ENCODE measurements around the gene NONO.
"Not testable (repeated sequence)": the region's sequence is repeated elsewhere in the genome, so short reads cannot be mapped to it uniquely, and the experiment has no call there.

The NONO gene

DNA sequence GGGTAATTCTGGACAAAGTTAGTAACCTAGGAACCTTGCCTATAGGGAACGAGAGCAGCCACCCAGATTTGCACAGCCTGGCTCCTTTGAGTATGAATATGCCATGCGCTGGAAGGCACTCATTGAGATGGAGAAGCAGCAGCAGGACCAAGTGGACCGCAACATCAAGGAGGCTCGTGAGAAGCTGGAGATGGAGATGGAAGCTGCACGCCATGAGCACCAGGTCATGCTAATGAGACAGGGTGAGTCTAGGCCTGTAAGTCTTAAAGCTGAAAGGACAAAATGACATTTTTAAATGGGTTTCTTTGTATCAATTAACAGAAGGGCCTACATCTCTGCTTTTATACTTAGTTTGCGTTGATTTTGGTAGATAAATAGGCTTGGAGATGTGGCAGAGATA is 13.4 kb downstream of the NONO start:
- Histone ChIP-seq H3K9me3 (ENCODE audit: insufficient read depth, low read depth, low read length) (no peaks in the 10 kb centered on the region), H3K9ac (ENCODE audit: low read depth, low read length) (no peak overlapping the region), H3K27ac (ENCODE audit: low read length) (no peak overlapping the region), H3K27me3 (ENCODE audit: insufficient read depth, low read length) (no peaks in the 10 kb centered on the region), H3K36me3 (ENCODE audit: insufficient read depth, low read depth, low read length) (peaks cover 95% of the 10 kb centered on the region), H3K4me3 (ENCODE audit: low read length) (no peak overlapping the region), H3K4me1 (ENCODE audit: insufficient read depth, low read length) (no peaks in the 10 kb centered on the region)

DNA sequence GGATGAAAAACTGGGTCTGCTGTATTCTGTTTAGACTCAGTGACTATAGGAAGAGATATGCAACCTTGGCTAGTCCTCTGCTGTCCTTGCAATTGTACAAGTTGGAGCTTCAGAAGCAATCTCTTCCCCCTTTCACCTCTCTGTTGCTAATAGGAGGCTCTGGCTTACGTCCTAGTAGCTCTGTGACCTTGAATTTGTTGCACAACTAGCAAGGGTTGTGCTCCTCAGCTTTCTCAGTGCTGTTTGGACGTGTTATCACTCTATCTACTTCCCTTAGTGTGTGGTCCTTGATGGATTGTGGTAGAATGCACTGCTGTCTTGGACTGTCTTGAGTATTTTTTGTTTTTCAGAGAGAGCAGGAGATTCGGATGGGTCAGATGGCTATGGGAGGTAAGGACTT is 14.7 kb downstream of the NONO start:
- H3K36me3 ChIP-seq (ENCODE audit: insufficient read depth, low read depth, low read length) = peaks cover 89% of the 10 kb centered on the region
- no peaks in the 10 kb centered on the region for H3K27me3 ChIP-seq (ENCODE audit: insufficient read depth, low read length)
- H3K9ac ChIP-seq (ENCODE audit: low read depth, low read length) = no peak overlapping the region
- H3K4me3 ChIP-seq (ENCODE audit: low read length) = no peak overlapping the region
- no peaks in the 10 kb centered on the region for H3K4me1 ChIP-seq (ENCODE audit: insufficient read depth, low read length)
- no peaks in the 10 kb centered on the region for H3K9me3 ChIP-seq (ENCODE audit: insufficient read depth, low read depth, low read length)
- no peak overlapping the region for H3K27ac ChIP-seq (ENCODE audit: low read length)

DNA sequence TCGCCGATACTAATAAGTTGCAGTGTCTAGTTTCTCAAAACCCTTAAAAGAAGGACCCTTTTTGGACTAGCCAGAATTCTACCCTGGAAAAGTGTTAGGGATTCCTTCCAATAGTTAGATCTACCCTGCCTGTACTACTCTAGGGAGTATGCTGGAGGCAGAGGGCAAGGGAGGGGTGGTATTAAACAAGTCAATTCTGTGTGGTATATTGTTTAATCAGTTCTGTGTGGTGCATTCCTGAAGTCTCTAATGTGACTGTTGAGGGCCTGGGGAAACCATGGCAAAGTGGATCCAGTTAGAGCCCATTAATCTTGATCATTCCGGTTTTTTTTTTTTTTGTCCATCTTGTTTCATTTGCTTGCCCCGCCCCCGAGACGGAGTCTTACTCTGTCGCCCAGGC is 16.6 kb downstream of the NONO start:
- H3K4me3 ChIP-seq (ENCODE audit: low read length); H3K4me1 ChIP-seq (ENCODE audit: insufficient read depth, low read length); H3K9ac ChIP-seq (ENCODE audit: low read depth, low read length); H3K27ac ChIP-seq (ENCODE audit: low read length); H3K27me3 ChIP-seq (ENCODE audit: insufficient read depth, low read length); H3K9me3 ChIP-seq (ENCODE audit: insufficient read depth, low read depth, low read length): not testable (repeated sequence)
- peaks cover 88% of the 10 kb centered on the region for H3K36me3 ChIP-seq (ENCODE audit: insufficient read depth, low read depth, low read length)

DNA sequence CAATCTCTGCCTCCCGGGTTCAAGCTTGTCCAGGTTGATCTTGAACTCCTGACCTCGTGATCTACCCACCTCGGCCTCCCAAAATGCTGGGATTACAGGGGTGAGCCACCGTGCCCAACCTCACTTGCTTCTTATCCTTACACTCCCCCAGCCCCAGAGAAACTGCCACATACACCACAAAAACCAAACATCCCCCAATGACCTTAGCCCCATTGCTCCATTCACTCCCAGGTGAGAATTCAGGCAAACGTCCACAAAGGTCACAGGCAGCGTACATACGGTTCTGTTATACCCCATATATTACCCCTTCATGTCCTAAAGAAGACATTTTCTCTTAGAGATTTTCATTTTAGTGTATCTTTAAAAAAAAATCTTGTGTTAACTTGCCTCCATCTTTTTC is 17.1 kb downstream of the NONO start:
- not testable (repeated sequence) for H3K27ac ChIP-seq (ENCODE audit: low read length); H3K27me3 ChIP-seq (ENCODE audit: insufficient read depth, low read length); H3K9ac ChIP-seq (ENCODE audit: low read depth, low read length); H3K9me3 ChIP-seq (ENCODE audit: insufficient read depth, low read depth, low read length); H3K4me1 ChIP-seq (ENCODE audit: insufficient read depth, low read length); H3K4me3 ChIP-seq (ENCODE audit: low read length)
- peaks cover 88% of the 10 kb centered on the region for H3K36me3 ChIP-seq (ENCODE audit: insufficient read depth, low read depth, low read length)

DNA sequence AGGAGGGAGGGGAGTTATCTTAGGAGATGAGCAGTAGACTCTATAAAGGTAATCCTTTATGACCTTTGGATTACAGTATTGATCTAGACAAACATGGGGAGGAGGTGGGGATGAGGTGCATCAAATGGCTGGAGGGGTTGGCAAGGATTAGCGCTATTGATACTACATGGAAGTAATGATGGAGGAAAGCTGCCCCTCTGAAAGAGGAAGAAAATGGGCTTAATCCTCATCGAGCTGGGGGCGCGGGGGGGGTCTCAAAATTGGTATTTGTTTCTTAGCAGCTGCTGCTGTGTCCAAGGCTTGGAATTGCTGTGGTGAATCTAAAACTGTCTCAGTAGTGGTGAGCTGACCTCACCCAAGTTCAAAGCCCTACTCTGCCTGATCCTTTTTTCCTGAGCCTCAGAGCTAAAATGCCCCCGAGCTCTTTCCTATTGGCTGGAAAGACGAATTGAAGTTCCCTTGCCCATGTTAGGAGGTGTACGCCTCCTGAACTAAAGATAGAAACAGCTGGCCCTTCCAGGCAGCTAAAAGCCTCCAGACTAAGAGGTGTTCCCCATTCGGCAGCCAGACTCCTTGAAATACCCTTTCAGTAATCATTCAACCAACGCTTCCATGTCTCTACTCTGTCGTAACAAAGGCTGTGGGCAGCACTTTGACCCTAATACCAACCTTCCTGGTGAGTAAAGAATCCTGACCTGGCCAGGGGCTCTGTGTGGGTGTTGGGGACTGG is 17.9 kb downstream of the NONO start, which contains the start of gene ITGB1BP2:
TSS of gene ITGB1BP2 (plus strand) at position 556 of the 730 bp plus-strand sequence. CDS start at position 613, 57 bp downstream.
- Histone ChIP-seq H3K9me3 (ENCODE audit: insufficient read depth, low read depth, low read length) (no peaks in the 10 kb centered on the region), H3K4me3 (ENCODE audit: low read length) (no peak within 1 kb of the TSS), H3K36me3 (ENCODE audit: insufficient read depth, low read depth, low read length) (peaks cover 80% of the 10 kb centered on the region), H3K4me1 (ENCODE audit: insufficient read depth, low read length) (no peaks in the 10 kb centered on the region), H3K9ac (ENCODE audit: low read depth, low read length) (no peak within 1 kb of the TSS), H3K27ac (ENCODE audit: low read length) (no peak within 1 kb of the TSS), H3K27me3 (ENCODE audit: insufficient read depth, low read length) (no peaks in the 10 kb centered on the region)

DNA sequence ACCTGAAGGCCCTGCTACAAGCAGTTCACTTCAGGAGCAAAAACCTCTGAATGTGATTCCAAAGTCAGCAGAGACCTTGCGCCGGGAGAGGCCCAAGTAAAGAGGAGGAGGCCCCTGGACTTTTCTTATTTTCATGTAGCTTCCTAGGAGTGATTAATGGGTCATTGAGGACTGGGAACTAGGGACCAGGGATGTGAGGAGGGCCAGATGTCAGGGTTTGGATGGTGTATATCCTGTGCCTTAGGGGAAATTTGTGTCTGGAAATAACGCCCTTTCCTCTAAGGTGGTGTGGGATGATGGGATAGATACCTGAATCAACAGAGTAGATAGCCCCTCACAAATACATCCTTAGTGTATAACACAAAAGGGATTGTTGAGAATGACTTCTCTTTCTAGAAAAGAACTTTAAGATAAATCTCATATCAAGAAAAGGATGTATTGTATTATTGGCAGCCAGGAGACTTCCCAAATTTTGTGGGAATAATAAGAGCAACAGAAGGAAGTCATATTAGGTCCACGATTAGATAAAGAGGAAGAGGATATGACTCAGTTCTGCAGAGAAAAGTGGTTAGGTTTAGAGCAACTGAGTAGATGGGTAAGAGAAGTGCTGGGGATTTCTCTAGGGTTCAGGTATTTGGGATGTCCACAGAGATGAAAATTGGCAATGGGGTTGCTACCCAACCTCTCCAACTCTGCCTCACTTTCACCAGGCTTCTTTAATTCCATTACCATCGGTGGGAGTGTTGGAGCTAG is 19.2 kb downstream of the NONO start:
- H3K27me3 ChIP-seq (ENCODE audit: insufficient read depth, low read length) = no peaks in the 10 kb centered on the region
- H3K9ac ChIP-seq (ENCODE audit: low read depth, low read length) = no peak overlapping the region
- no peaks in the 10 kb centered on the region for H3K4me1 ChIP-seq (ENCODE audit: insufficient read depth, low read length)
- H3K9me3 ChIP-seq (ENCODE audit: insufficient read depth, low read depth, low read length) = no peaks in the 10 kb centered on the region
- no peak overlapping the region for H3K27ac ChIP-seq (ENCODE audit: low read length)
- H3K36me3 ChIP-seq (ENCODE audit: insufficient read depth, low read depth, low read length) = peaks cover 67% of the 10 kb centered on the region
- no peak overlapping the region for H3K4me3 ChIP-seq (ENCODE audit: low read length)

DNA sequence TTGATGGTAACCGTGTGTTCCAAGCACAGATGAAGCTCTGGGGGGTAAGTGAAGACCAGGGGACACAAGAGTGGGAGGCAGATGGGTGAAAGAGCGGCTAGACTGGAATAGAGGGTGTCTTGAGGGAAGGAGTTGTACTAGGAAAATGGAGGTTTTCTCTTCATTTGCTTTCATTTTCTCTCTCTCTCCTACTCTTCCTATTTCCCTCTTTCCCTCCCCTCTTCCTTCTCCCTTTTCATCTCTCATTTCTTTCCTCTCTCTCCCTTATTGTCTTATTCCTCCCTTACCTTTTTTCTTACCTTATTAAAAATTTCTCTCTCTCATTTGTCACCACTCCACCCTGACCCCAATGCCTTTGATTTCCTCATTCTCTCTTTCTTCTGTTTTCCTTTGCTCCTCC is 21.1 kb downstream of the NONO start:
- no peaks in the 10 kb centered on the region for H3K4me1 ChIP-seq (ENCODE audit: insufficient read depth, low read length)
- peaks cover 52% of the 10 kb centered on the region for H3K36me3 ChIP-seq (ENCODE audit: insufficient read depth, low read depth, low read length)
- no peaks in the 10 kb centered on the region for H3K9me3 ChIP-seq (ENCODE audit: insufficient read depth, low read depth, low read length)
- H3K4me3 ChIP-seq (ENCODE audit: low read length) = no peak overlapping the region
- no peak overlapping the region for H3K27ac ChIP-seq (ENCODE audit: low read length)
- no peaks in the 10 kb centered on the region for H3K27me3 ChIP-seq (ENCODE audit: insufficient read depth, low read length)
- no peak overlapping the region for H3K9ac ChIP-seq (ENCODE audit: low read depth, low read length)

DNA sequence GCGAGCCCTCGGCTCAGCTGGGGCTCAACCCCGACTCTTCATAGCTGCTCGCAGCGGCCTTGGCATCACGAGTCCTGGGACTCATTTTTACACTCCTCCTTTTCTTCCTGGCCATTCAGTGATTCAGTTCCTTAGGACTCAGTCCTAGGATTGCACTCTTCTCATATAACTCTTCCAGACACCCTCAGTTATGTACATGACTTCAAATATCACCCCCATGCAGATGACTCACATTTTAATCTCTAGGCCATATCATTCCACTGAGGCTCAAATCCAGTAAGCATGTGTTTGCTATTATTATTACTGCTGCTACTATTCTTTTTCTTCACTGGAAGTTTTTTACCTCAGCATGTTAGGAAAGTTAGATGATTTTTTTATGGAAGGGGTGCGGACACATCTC is 32.5 kb downstream of the NONO start:
- Histone ChIP-seq H3K4me1 (ENCODE audit: insufficient read depth, low read length) (no peaks in the 10 kb centered on the region), H3K27me3 (ENCODE audit: insufficient read depth, low read length) (no peaks in the 10 kb centered on the region), H3K27ac (ENCODE audit: low read length) (no peak overlapping the region), H3K36me3 (ENCODE audit: insufficient read depth, low read depth, low read length) (0 out of 2 replicates have a peak, but pooled peaks cover 3% of the 10 kb centered on the region), H3K9me3 (ENCODE audit: insufficient read depth, low read depth, low read length) (no peaks in the 10 kb centered on the region), H3K4me3 (ENCODE audit: low read length) (no peak overlapping the region), H3K9ac (ENCODE audit: low read depth, low read length) (no peak overlapping the region)

DNA sequence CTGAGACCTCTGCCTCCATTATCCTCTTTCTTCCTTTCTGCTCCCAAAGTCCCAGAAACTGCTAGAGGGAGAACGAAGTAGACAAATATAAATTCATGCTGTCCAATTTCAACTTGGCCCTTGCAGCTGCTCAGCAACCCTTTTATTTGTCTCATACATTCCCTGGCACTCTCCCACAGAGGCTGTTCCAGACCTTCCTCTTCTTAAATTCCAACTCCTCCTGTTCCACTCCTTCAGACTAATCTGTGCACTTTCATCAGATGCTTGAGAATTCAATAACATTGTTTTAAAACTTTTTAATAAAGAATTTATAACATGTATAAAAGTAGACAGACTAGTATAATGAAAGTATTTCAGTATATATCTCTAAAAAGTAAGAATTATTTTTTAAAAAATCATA is 33.5 kb downstream of the NONO start:
- not testable (repeated sequence) for H3K9me3 ChIP-seq (ENCODE audit: insufficient read depth, low read depth, low read length); H3K4me3 ChIP-seq (ENCODE audit: low read length); H3K9ac ChIP-seq (ENCODE audit: low read depth, low read length); H3K36me3 ChIP-seq (ENCODE audit: insufficient read depth, low read depth, low read length); H3K27ac ChIP-seq (ENCODE audit: low read length); H3K27me3 ChIP-seq (ENCODE audit: insufficient read depth, low read length); H3K4me1 ChIP-seq (ENCODE audit: insufficient read depth, low read length)

DNA sequence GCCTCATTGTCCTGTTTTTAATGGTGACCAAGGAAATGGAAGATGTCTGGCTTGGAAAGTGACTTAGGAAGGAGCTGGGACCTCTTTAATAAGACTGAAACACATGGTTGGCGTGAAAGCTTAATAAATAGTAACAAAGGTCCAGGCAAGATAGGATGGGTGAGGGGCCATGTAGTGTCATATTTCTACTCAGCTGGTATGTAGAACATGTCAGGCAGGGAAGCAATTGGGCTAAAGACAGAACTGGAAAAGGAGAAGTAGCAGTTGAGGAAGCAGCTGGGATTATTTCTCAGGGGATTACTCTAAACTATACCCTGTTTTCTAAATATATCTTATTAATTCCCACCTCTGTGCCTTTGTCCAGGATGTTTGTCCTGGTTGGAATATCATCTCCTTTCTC is 36.7 kb downstream of the NONO start:
- Histone ChIP-seq H3K27me3 (ENCODE audit: insufficient read depth, low read length) (no peaks in the 10 kb centered on the region), H3K27ac (ENCODE audit: low read length) (no peak overlapping the region), H3K4me1 (ENCODE audit: insufficient read depth, low read length) (no peaks in the 10 kb centered on the region), H3K9me3 (ENCODE audit: insufficient read depth, low read depth, low read length) (no peaks in the 10 kb centered on the region), H3K9ac (ENCODE audit: low read depth, low read length) (no peak overlapping the region), H3K4me3 (ENCODE audit: low read length) (no peak overlapping the region), H3K36me3 (ENCODE audit: insufficient read depth, low read depth, low read length) (0 out of 2 replicates have a peak, but pooled peaks cover 3% of the 10 kb centered on the region)

DNA sequence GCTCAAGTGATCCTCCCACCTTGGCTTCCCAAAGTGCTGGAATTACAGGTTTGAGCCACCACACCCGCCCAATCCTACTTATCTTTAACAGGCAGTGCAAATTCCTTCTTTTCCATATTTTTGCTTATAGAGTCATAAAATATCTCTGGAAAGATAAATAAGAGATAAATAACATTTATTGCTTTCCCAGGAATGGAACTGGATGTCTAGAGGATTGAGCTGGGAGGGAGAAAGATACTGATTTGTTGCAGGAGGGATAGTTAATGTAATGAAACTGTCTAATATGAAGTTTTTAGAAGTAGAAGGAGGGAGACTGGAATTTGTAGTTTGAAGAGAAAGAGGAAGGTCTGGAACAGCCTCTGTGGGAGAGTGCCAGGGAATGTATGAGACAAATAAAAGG is 38.3 kb downstream of the NONO start:
- H3K27ac ChIP-seq (ENCODE audit: low read length) = no peak overlapping the region
- no peaks in the 10 kb centered on the region for H3K27me3 ChIP-seq (ENCODE audit: insufficient read depth, low read length)
- no peaks in the 10 kb centered on the region for H3K9me3 ChIP-seq (ENCODE audit: insufficient read depth, low read depth, low read length)
- H3K36me3 ChIP-seq (ENCODE audit: insufficient read depth, low read depth, low read length) = no peaks in the 10 kb centered on the region
- no peaks in the 10 kb centered on the region for H3K4me1 ChIP-seq (ENCODE audit: insufficient read depth, low read length)
- no peak overlapping the region for H3K4me3 ChIP-seq (ENCODE audit: low read length)
- H3K9ac ChIP-seq (ENCODE audit: low read depth, low read length) = no peak overlapping the region

DNA sequence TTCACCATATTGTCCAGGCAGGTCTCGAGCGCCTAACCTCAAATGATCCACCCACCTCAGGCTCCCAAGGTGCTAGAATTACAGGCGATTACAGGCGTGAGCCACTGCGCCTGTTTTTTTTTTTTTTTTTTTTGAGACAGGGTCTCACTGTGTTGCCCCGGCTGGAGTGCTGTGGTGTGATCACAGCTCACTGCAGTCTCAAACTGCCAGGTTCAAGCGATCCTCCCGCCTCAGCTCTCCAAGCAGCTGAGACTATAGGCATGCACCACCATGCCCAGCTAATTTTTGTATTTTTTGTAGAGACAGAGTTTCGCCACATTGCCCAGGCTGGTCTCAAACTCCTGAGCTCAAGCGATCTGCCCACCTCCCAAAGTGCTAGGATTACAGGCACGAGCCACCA is 41.0 kb downstream of the NONO start:
- not testable (repeated sequence) for H3K9me3 ChIP-seq (ENCODE audit: insufficient read depth, low read depth, low read length); H3K4me1 ChIP-seq (ENCODE audit: insufficient read depth, low read length); H3K27me3 ChIP-seq (ENCODE audit: insufficient read depth, low read length); H3K27ac ChIP-seq (ENCODE audit: low read length); H3K4me3 ChIP-seq (ENCODE audit: low read length); H3K36me3 ChIP-seq (ENCODE audit: insufficient read depth, low read depth, low read length); H3K9ac ChIP-seq (ENCODE audit: low read depth, low read length)
